ENCODE measurements around the gene RGS14.
A peak's percentile ranks its signal among the peaks of the same experiment; 100 is the strongest.
"Not testable (repeated sequence)": the region's sequence is repeated elsewhere in the genome, so short reads cannot be mapped to it uniquely, and the experiment has no call there.

Gene RGS14

DNA sequence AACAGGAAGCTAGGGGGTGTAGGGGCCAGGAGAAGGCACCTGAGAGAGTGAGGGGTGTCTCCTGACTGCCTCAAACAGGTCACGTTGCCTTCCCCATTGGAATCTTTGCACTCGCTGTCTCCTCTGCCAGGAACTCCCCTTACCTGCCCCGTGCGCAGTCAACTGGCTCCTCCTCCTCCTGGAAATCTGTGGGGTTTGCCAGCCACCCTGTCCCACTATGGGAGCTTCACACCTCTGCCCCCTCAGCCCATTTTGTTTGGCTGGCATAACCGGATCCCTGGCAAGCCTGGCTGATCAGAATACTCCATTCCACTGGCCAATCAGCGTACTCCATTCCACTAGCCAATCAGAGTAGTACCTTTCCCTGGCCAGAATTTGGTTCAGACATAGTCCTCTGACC lies 16.1 kb downstream of the RGS14 start:
- no peak for TF ChIP-seq CTCF (IDR thresholded peaks at IDR 0.05; ENCODE audit: extremely low read depth, insufficient read depth, missing control alignments)
- in situ Hi-C loops (cut with MboI; ENCODE audit: low pct_unique_long_range_greater_than_20kb, low sequenced_read_pairs, unreplicated experiment) = no loop called here
- no peak for DNase-seq (ENCODE audit: low spot score)

DNA sequence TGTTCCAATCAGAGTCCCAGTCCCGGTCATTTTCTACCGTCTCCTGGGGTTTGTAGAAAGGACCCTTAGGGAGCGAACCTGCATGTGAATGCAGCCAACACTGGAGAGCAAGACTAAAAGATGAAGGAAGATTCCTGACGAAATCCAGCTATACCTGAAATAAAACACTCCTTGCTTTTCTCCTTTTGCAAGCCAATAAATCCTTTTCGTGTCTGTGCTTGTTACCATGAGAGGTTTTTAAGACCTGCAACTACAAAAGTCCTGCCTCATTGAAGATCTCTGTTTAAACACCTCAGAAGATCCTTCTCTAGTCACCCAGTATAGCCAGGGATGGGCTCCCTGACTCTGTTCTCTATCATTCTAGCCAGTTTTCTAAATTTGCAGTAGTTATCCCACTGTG lies 16.5 kb downstream of the RGS14 start:
- DNase-seq (ENCODE audit: low spot score) = no peak
- no peak for TF ChIP-seq CTCF (IDR thresholded peaks at IDR 0.05; ENCODE audit: extremely low read depth, insufficient read depth, missing control alignments)
- in situ Hi-C loops (cut with MboI; ENCODE audit: low pct_unique_long_range_greater_than_20kb, low sequenced_read_pairs, unreplicated experiment) = no loop called here

DNA sequence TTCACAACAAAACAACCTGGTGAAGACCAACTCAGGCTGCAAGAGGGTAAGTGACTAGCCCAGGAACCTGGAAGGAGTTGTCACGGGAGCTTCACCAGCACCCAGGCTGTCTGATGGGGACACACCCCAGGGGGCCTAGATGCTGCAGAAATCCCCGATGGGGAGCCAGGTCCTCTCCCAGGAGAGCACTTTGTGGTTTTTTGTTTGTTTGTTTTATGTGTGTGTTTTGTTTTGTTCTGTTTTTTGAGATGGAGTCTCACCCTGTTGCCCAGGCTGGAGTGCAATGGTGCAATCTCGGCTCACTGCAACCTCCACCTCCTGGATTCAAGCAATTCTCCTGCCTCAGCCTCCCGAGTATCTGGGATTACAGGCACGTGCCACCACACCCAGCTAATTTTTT lies 17.8 kb downstream of the RGS14 start:
- in situ Hi-C loops (cut with MboI; ENCODE audit: low pct_unique_long_range_greater_than_20kb, low sequenced_read_pairs, unreplicated experiment); DNase-seq (ENCODE audit: low spot score): not testable (repeated sequence)

DNA sequence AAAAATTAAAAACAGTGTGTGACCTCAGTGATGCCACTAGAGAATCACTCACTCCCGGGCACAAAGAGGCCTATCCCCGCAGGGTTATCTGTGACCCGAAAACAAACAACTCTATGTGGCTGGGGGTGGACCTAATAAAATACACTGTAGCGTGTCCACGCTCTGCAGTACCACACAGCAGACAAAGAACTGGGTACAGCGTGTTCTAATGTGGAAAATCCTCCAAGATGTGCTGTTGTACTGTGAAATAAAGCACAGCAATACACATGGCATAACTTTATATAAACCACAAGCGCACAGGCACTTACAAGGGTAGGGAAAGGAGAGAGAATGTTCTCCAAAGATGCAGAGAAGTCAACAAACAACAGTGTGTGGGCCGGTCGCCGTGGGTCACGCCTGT lies 18.4 kb downstream of the RGS14 start:
- no peak for TF ChIP-seq CTCF (IDR thresholded peaks at IDR 0.05; ENCODE audit: extremely low read depth, insufficient read depth, missing control alignments)
- in situ Hi-C loops (cut with MboI; ENCODE audit: low pct_unique_long_range_greater_than_20kb, low sequenced_read_pairs, unreplicated experiment) = no loop called here
- no peak for DNase-seq (ENCODE audit: low spot score)

GRCh38 chr5:177377851-177378776 lies 20.4 kb downstream of the RGS14 start:
- no peak for DNase-seq (ENCODE audit: low spot score)
- no peak for TF ChIP-seq CTCF (IDR thresholded peaks at IDR 0.05; ENCODE audit: extremely low read depth, insufficient read depth, missing control alignments)
- in situ Hi-C loops (cut with MboI; ENCODE audit: low pct_unique_long_range_greater_than_20kb, low sequenced_read_pairs, unreplicated experiment) = no loop called here

GRCh38 chr5:177378884-177379883 lies 21.5 kb downstream of the RGS14 start:
- in situ Hi-C loops (cut with MboI; ENCODE audit: low pct_unique_long_range_greater_than_20kb, low sequenced_read_pairs, unreplicated experiment) = no loop called here
- peak; percentile 80 for DNase-seq (ENCODE audit: low spot score)
- no peak for TF ChIP-seq CTCF (IDR thresholded peaks at IDR 0.05; ENCODE audit: extremely low read depth, insufficient read depth, missing control alignments)
